SK-N-SH (cell line): ENCODE measurements around the gene TGFBR3. TPM values are rescaled to one million over a fixed set of nuclear protein-coding genes. Genes with fewer than 3 reads are reported as not detected.

ENCODE experiments used
- CTCF ChIA-PET: fragments of 300-600, 350-600 bp; formaldehyde crosslinking; extraction: SDS; loops from one replicate; lab custom pipeline; 2021; lab: Yijun Ruan, JAX
- POLR2A ChIA-PET: fragments of 350-600 bp; sonication (Branson Sonifier 250); formaldehyde crosslinking; extraction: SDS; loops from one replicate; lab custom pipeline; 2020; ENCODE audit warnings: antibody characterized with exemption, inconsistent platforms; lab: Yijun Ruan, JAX
- DNase-seq: peaks from one replicate; pipeline ENCODE4 v3.0.0; 2012
- H2AFZ ChIP-seq: fragments of 200-600 bp; sonication (generic); 2 replicates; pipeline ENCODE4 v1.8.1; 2016; ENCODE audit warnings: antibody characterized with exemption, mild to moderate bottlenecking, low read depth
- H3F3A ChIP-seq: fragments of 200-600 bp; sonication (generic); replicated peaks from 2 replicates; pipeline ENCODE3; 2016; ENCODE audit warnings: antibody characterized with exemption, mild to moderate bottlenecking; ENCODE audit not compliant: insufficient read depth
- H3K27ac ChIP-seq, 2 experiments: fragments of 200-500 bp in 1 of 2; fragments of 200-600 bp in 1 of 2; sonication (Bioruptor generic) in 1 of 2; sonication (generic), shearing (Covaris generic) in 1 of 2; 2 replicates each; pipeline versions ENCODE4 v1.5.1 to v1.6.1; 2014 to 2016; ENCODE audit warnings: low read depth in 2 of 2, inconsistent platforms in 1 of 2, low read length in 1 of 2, mild to moderate bottlenecking in 1 of 2, mixed read lengths in 1 of 2
- H3K27me3 ChIP-seq: fragments of 200-600 bp; sonication (generic), shearing (Covaris generic); 2 replicates; pipeline ENCODE4 v1.6.1; 2016; ENCODE audit warnings: mixed run types; ENCODE audit not compliant: insufficient read depth
- H3K36me3 ChIP-seq, 2 experiments: fragments of 200-500 bp in 1 of 2; fragments of 200-600 bp in 1 of 2; sonication (Bioruptor generic) in 1 of 2; sonication (generic) in 1 of 2; replicated peaks in 1 of 2; 2 replicates each; pipeline versions ENCODE3 to v1.5.1; 2014 to 2016; ENCODE audit warnings: low read length in 1 of 2, mild to moderate bottlenecking in 1 of 2; ENCODE audit not compliant: insufficient read depth in 2 of 2, control insufficient read depth in 1 of 2
- H3K4me1 ChIP-seq, 2 experiments: fragments of 200-500 bp in 1 of 2; fragments of 200-600 bp in 1 of 2; sonication (Bioruptor generic) in 1 of 2; sonication (generic), shearing (Covaris generic) in 1 of 2; 2 replicates each; pipeline versions ENCODE4 v1.5.1 to v1.6.1; 2014 to 2016; ENCODE audit warnings: low read depth in 1 of 2, low read length in 1 of 2, mixed run types in 1 of 2; ENCODE audit not compliant: insufficient read depth in 2 of 2, control insufficient read depth in 1 of 2
- H3K4me2 ChIP-seq: fragments of 200-600 bp; sonication (generic), shearing (Covaris generic); 2 replicates; pipeline ENCODE4 v1.6.1; 2017; ENCODE audit warnings: mixed run types
- H3K4me3 ChIP-seq, 2 experiments: fragments of 200-500 bp in 1 of 2; fragments of 200-600 bp in 1 of 2; sonication (Bioruptor generic) in 1 of 2; sonication (generic), shearing (Covaris generic) in 1 of 2; 2 replicates each; pipeline versions ENCODE4 v1.5.1 to v1.8.1; 2014 to 2016; ENCODE audit warnings: low read depth in 2 of 2, inconsistent platforms in 1 of 2, low read length in 1 of 2, mild to moderate bottlenecking in 1 of 2, mixed read lengths in 1 of 2, moderate library complexity in 1 of 2
- H3K79me2 ChIP-seq: fragments of 200-600 bp; sonication (generic); 2 replicates; pipeline ENCODE4 v1.8.1; 2017; ENCODE audit warnings: mild to moderate bottlenecking; ENCODE audit not compliant: insufficient read depth
- H3K9ac ChIP-seq: fragments of 200-600 bp; sonication (generic); 2 replicates; pipeline ENCODE4 v1.6.1; 2017; ENCODE audit warnings: mixed run types
- H3K9me2 ChIP-seq: fragments of 200-600 bp; sonication (generic); 2 replicates; pipeline ENCODE4 v1.6.1; 2017; ENCODE audit warnings: mixed run types
- H3K9me3 ChIP-seq: fragments of 200-600 bp; sonication (generic); 2 replicates; pipeline ENCODE4 v1.6.1; 2017; ENCODE audit warnings: mixed run types, mild to moderate bottlenecking, moderate library complexity
- H4K20me1 ChIP-seq: fragments of 200-600 bp; sonication (generic); 2 replicates; pipeline ENCODE4 v1.6.1; 2017; ENCODE audit warnings: mild to moderate bottlenecking, mixed run types; ENCODE audit not compliant: insufficient read depth
- CHD2 ChIP-seq: fragments of 150-350 bp; IDR thresholded peaks from 2 replicates; pipeline ENCODE4 v1.6.1; 2018; ENCODE audit warnings: low read length; ENCODE audit not compliant: partially characterized antibody
- EP300 ChIP-seq, 2 experiments: IDR thresholded peaks; 2 replicates each; pipeline versions ENCODE4 v1.4.0 to v1.6.1; 2012; ENCODE audit warnings: borderline replicate concordance in 1 of 2, low read depth in 1 of 2, low read length in 1 of 2
- MXI1 ChIP-seq: IDR thresholded peaks from 2 replicates; pipeline ENCODE4 v1.6.1; 2012; ENCODE audit warnings: mild to moderate bottlenecking, low read depth, low read length, improper control_type of control experiment
- NFIC ChIP-seq: IDR thresholded peaks from 2 replicates; pipeline ENCODE4 v1.4.0; 2012; ENCODE audit warnings: borderline replicate concordance
- NRF1 ChIP-seq: IDR thresholded peaks from 2 replicates; pipeline ENCODE4 v1.6.1; 2012; ENCODE audit warnings: low read depth, mild to moderate bottlenecking, low read length
- POLR2AphosphoS5 ChIP-seq: IDR thresholded peaks from 2 replicates; pipeline ENCODE4 v1.6.1; 2012; ENCODE audit warnings: low read depth, low read length
- RCOR1 ChIP-seq: fragments of 150-350 bp; IDR thresholded peaks from 2 replicates; pipeline ENCODE4 v1.6.1; 2017; ENCODE audit warnings: antibody characterized with exemption, low read length
- SMC3 ChIP-seq: IDR thresholded peaks from 2 replicates; pipeline ENCODE4 v1.6.1; 2012; ENCODE audit warnings: low read depth, low read length, improper control_type of control experiment
- TAF1 ChIP-seq: IDR thresholded peaks from 2 replicates; pipeline ENCODE4 v1.6.1; 2012; ENCODE audit warnings: low read depth, mild to moderate bottlenecking, low read length, moderate library complexity, borderline replicate concordance
- YY1 ChIP-seq: IDR thresholded peaks from 2 replicates; pipeline ENCODE4 v1.4.0; 2012; ENCODE audit warnings: low read depth, mild to moderate bottlenecking
- polyA plus RNA-seq, 3 experiments: library from polyadenylated mRNA; depleted of rRNA; stranded (reverse); fragments of >200 nt; gene quantifications; 2 replicates each; pipeline ENCODE4 v1.2.3, GENCODE V29; 2012
- TF ChIP-seq, protein P1 (sequence below): IDR thresholded peaks from 2 replicates; pipeline ENCODE4 v1.6.1; 2012; ENCODE audit warnings: mild to moderate bottlenecking, low read depth, low read length, moderate library complexity
- TF ChIP-seq, protein P2 (sequence below): fragments of 150-350 bp; IDR thresholded peaks from 2 replicates; pipeline ENCODE4 v1.6.1; 2016; ENCODE audit warnings: mild to moderate bottlenecking, low read depth, low read length
- TF ChIP-seq, protein P3 (sequence below): IDR thresholded peaks from 2 replicates; pipeline ENCODE4 v1.4.0; 2012; ENCODE audit warnings: low read depth, borderline replicate concordance
- TF ChIP-seq, protein P4 (sequence below): fragments of 200-600 bp; sonication (generic); IDR thresholded peaks from 2 replicates; pipeline ENCODE4 v1.6.1; 2017; ENCODE audit warnings: antibody characterized with exemption, mild to moderate bottlenecking, moderate library complexity

Gene TGFBR3
- polyA plus RNA-seq, 1 of the 3 experiments (the other 2 are of a cell fraction): 0.07 TPM

DNA sequence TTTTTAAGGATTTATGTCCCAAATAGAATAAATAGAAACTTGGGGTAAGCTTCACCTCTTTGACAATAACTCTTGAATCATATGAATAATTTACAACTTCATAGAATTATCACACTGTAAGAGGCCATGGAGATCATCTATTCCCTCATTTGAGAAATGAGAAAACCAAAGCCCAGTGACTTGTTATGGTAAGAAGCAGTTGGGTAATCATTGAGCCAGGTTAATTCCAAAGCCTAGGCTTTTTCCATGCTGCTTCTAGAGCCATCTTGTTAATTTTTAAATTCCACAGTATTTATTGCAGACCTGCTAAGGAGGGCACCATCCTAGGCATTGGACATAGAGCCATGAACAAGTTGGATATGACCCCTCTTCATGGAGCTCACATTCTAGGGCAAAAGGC lies 224.8 kb downstream of the TGFBR3 start:
- Histone ChIP-seq H3K36me3 (no peaks in the 10 kb centered on the region), H3K9me3 (no peaks in the 10 kb centered on the region), H3K79me2 (no peaks in the 10 kb centered on the region), H3K4me1 (no peaks in the 10 kb centered on the region), H3F3A (no peaks in the 10 kb centered on the region), H3K27ac (no peak overlapping the region), H3K4me3 (no peak overlapping the region), H3K9ac (no peak overlapping the region), H3K4me2 (no peak overlapping the region)
- POLR2A ChIA-PET: no interaction called here
- CTCF ChIA-PET: no interaction called here
- no peak for TF ChIP-seq NFIC
- TF ChIP-seq POLR2AphosphoS5: no peak
- TF ChIP-seq SMC3: no peak
- no peak for TF ChIP-seq EP300 (IDR thresholded peaks at IDR 0.05; ENCODE audit: borderline replicate concordance in 1 of 2, low read depth in 1 of 2, low read length in 1 of 2)
- TF ChIP-seq, protein P1, sequence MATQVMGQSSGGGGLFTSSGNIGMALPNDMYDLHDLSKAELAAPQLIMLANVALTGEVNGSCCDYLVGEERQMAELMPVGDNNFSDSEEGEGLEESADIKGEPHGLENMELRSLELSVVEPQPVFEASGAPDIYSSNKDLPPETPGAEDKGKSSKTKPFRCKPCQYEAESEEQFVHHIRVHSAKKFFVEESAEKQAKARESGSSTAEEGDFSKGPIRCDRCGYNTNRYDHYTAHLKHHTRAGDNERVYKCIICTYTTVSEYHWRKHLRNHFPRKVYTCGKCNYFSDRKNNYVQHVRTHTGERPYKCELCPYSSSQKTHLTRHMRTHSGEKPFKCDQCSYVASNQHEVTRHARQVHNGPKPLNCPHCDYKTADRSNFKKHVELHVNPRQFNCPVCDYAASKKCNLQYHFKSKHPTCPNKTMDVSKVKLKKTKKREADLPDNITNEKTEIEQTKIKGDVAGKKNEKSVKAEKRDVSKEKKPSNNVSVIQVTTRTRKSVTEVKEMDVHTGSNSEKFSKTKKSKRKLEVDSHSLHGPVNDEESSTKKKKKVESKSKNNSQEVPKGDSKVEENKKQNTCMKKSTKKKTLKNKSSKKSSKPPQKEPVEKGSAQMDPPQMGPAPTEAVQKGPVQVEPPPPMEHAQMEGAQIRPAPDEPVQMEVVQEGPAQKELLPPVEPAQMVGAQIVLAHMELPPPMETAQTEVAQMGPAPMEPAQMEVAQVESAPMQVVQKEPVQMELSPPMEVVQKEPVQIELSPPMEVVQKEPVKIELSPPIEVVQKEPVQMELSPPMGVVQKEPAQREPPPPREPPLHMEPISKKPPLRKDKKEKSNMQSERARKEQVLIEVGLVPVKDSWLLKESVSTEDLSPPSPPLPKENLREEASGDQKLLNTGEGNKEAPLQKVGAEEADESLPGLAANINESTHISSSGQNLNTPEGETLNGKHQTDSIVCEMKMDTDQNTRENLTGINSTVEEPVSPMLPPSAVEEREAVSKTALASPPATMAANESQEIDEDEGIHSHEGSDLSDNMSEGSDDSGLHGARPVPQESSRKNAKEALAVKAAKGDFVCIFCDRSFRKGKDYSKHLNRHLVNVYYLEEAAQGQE: no peak
- TF ChIP-seq MXI1: no peak
- TF ChIP-seq CHD2: no peak
- no peak for TF ChIP-seq TAF1
- TF ChIP-seq, protein P2, sequence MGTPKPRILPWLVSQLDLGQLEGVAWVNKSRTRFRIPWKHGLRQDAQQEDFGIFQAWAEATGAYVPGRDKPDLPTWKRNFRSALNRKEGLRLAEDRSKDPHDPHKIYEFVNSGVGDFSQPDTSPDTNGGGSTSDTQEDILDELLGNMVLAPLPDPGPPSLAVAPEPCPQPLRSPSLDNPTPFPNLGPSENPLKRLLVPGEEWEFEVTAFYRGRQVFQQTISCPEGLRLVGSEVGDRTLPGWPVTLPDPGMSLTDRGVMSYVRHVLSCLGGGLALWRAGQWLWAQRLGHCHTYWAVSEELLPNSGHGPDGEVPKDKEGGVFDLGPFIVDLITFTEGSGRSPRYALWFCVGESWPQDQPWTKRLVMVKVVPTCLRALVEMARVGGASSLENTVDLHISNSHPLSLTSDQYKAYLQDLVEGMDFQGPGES: no peak
- TF ChIP-seq, all 33 proteins: peak for 0
- Histone ChIP-seq H2AFZ (no peak overlapping the region), H3K9me2 (no peaks in the 10 kb centered on the region), H4K20me1 (no peaks in the 10 kb centered on the region), H3K27me3 (peaks cover 7% of the 10 kb centered on the region; the same call in 1 of the 2 replicates)
- no peak for DNase-seq

DNA sequence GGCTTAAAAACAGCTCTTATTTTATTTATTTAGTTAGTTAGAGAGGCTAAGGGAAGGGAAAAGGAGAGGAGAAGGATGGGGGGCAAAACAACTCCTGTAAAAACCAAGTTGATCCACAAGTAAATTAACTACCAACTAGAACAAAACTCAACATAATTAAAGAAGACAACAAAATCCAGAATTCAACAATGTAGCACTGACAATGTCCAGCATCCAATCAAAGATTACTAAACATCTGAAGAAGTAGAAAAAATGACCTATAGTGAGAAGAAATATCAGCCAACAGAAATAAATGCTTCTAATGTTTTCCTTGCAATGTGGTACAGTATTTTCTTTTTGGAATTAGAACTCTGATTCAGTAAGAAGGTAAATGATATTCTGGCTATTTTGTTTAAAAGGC lies 225.2 kb downstream of the TGFBR3 start:
- H3K27ac ChIP-seq: no peak overlapping the region
- H3K79me2 ChIP-seq: no peaks in the 10 kb centered on the region
- no peaks in the 10 kb centered on the region for H3K4me1 ChIP-seq
- no peak overlapping the region for H2AFZ ChIP-seq
- H3K4me2 ChIP-seq: no peak overlapping the region
- POLR2A ChIA-PET: no interaction called here
- no peak overlapping the region for H3K9ac ChIP-seq
- H3K36me3 ChIP-seq: no peaks in the 10 kb centered on the region
- CTCF ChIA-PET: no interaction called here
- no peaks in the 10 kb centered on the region for H3F3A ChIP-seq
- H3K9me2 ChIP-seq: no peaks in the 10 kb centered on the region
- peaks cover 7% of the 10 kb centered on the region; the same call in 1 of the 2 replicates for H3K27me3 ChIP-seq
- DNase-seq: no peak
- H3K9me3 ChIP-seq: no peaks in the 10 kb centered on the region
- no peak overlapping the region for H3K4me3 ChIP-seq
- H4K20me1 ChIP-seq: no peaks in the 10 kb centered on the region
- TF ChIP-seq, protein P3, sequence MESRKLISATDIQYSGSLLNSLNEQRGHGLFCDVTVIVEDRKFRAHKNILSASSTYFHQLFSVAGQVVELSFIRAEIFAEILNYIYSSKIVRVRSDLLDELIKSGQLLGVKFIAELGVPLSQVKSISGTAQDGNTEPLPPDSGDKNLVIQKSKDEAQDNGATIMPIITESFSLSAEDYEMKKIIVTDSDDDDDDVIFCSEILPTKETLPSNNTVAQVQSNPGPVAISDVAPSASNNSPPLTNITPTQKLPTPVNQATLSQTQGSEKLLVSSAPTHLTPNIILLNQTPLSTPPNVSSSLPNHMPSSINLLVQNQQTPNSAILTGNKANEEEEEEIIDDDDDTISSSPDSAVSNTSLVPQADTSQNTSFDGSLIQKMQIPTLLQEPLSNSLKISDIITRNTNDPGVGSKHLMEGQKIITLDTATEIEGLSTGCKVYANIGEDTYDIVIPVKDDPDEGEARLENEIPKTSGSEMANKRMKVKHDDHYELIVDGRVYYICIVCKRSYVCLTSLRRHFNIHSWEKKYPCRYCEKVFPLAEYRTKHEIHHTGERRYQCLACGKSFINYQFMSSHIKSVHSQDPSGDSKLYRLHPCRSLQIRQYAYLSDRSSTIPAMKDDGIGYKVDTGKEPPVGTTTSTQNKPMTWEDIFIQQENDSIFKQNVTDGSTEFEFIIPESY: no peak
- TF ChIP-seq RCOR1 (no peak), YY1 (no peak), SMC3 (no peak), EP300 (IDR thresholded peaks at IDR 0.05; ENCODE audit: borderline replicate concordance in 1 of 2, low read depth in 1 of 2, low read length in 1 of 2) (no peak), NRF1 (no peak), CHD2 (no peak), MXI1 (no peak)
- TF ChIP-seq, protein P4, sequence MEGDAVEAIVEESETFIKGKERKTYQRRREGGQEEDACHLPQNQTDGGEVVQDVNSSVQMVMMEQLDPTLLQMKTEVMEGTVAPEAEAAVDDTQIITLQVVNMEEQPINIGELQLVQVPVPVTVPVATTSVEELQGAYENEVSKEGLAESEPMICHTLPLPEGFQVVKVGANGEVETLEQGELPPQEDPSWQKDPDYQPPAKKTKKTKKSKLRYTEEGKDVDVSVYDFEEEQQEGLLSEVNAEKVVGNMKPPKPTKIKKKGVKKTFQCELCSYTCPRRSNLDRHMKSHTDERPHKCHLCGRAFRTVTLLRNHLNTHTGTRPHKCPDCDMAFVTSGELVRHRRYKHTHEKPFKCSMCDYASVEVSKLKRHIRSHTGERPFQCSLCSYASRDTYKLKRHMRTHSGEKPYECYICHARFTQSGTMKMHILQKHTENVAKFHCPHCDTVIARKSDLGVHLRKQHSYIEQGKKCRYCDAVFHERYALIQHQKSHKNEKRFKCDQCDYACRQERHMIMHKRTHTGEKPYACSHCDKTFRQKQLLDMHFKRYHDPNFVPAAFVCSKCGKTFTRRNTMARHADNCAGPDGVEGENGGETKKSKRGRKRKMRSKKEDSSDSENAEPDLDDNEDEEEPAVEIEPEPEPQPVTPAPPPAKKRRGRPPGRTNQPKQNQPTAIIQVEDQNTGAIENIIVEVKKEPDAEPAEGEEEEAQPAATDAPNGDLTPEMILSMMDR: no peak
- TF ChIP-seq, protein P1: no peak
